GM12864 (cell line): ENCODE results near the gene SIX4.

Experiments used
- DNase-seq: peaks from one replicate; pipeline ENCODE4 v3.0.0-alpha.2; 2011; ENCODE audit warnings: low read depth
- H3K4me3 ChIP-seq: 2 replicates; pipeline ENCODE4 v1.5.1; 2011; ENCODE audit warnings: mild to moderate bottlenecking, low read depth, low read length, control low read depth
- TF ChIP-seq, protein P1 (sequence below): IDR thresholded peaks from 2 replicates; pipeline ENCODE4 v1.5.1; 2011; ENCODE audit warnings: low read depth, mild to moderate bottlenecking, moderate library complexity, low read length, control low read depth, inconsistent platforms; ENCODE audit errors: missing control alignments

The SIX4 gene

DNA sequence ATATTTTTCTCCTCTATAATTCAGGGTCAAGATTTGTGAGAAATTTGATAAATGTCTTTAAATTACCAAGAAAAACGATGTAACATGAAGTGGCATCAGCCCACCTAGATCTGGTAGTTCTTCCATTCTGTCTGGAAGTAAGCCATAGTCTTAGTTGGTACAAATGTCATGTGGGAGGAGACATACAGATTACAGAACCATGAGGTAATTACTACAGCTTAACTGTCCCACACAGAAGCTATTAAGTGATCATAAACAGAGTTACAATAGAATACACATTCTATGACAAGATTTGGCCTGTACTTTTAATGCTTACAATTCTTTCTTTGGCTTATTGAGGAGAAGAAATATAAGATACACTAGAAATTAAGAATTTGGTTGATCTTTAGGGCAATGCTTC is 61.2 kb downstream of the SIX4 start:
- TF ChIP-seq, protein P1, sequence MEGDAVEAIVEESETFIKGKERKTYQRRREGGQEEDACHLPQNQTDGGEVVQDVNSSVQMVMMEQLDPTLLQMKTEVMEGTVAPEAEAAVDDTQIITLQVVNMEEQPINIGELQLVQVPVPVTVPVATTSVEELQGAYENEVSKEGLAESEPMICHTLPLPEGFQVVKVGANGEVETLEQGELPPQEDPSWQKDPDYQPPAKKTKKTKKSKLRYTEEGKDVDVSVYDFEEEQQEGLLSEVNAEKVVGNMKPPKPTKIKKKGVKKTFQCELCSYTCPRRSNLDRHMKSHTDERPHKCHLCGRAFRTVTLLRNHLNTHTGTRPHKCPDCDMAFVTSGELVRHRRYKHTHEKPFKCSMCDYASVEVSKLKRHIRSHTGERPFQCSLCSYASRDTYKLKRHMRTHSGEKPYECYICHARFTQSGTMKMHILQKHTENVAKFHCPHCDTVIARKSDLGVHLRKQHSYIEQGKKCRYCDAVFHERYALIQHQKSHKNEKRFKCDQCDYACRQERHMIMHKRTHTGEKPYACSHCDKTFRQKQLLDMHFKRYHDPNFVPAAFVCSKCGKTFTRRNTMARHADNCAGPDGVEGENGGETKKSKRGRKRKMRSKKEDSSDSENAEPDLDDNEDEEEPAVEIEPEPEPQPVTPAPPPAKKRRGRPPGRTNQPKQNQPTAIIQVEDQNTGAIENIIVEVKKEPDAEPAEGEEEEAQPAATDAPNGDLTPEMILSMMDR = no peak
- no peak overlapping the region for H3K4me3 ChIP-seq
- no peak for DNase-seq

DNA sequence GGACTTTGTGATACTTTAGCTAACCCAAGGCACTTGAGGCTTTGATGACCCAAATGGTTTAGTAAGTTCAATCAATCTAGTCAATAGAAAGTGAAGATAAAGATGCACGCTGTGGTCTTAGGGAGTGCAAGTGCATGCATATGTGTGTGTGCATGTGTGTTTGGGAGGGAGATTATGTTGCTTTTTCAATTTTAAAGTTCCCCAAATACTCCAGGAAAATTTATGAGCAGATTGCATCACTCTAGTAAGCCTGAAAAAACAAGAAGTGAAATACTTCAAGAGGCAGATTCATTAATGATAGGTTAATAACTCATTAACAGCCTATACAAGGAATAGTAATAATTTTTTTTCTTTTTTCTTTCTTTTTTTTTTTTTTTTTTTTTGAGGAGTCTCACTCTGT is 62.4 kb downstream of the SIX4 start:
- no peak overlapping the region for H3K4me3 ChIP-seq
- DNase-seq = no peak
- TF ChIP-seq, protein P1 = no peak
